KMS-11 (cell line): ENCODE measurements around the gene RAB5IF.

Experiments used
- H2AFZ ChIP-seq: fragments of 200-600 bp; sonication (generic); 2 replicates; pipeline ENCODE4 v1.6.1; 2016; ENCODE audit warnings: antibody characterized with exemption, mixed run types, low read depth
- H3K27ac ChIP-seq: fragments of 200-600 bp; sonication (generic); 2 replicates; pipeline ENCODE4 v1.6.1; 2016; ENCODE audit warnings: mild to moderate bottlenecking, mixed run types
- H3K27me3 ChIP-seq: fragments of 200-600 bp; sonication (generic); 2 replicates; pipeline ENCODE4 v1.6.1; 2017; ENCODE audit warnings: mild to moderate bottlenecking, low read depth, mixed run types, moderate library complexity; ENCODE audit not compliant: insufficient read depth
- H3K36me3 ChIP-seq: fragments of 200-600 bp; sonication (generic); 2 replicates; pipeline ENCODE4 v1.6.1; 2017; ENCODE audit warnings: mild to moderate bottlenecking, mixed run types; ENCODE audit not compliant: insufficient read depth
- H3K4me1 ChIP-seq: fragments of 200-600 bp; sonication (generic); 2 replicates; pipeline ENCODE4 v1.6.1; 2016; ENCODE audit warnings: mild to moderate bottlenecking, low read depth, mixed run types; ENCODE audit not compliant: poor library complexity, severe bottlenecking
- H3K4me2 ChIP-seq: fragments of 200-600 bp; sonication (generic); 2 replicates; pipeline ENCODE4 v1.7.0; 2016; ENCODE audit warnings: mild to moderate bottlenecking, mixed run types
- H3K4me3 ChIP-seq: fragments of 200-600 bp; sonication (generic); IDR thresholded peaks from 2 replicates; pipeline ENCODE4 v1.6.1; 2017; ENCODE audit warnings: low read depth, low read length, mixed read lengths; ENCODE audit not compliant: insufficient read depth
- H3K79me2 ChIP-seq: fragments of 200-600 bp; sonication (generic); 2 replicates; pipeline ENCODE4 v1.6.1; 2016; ENCODE audit warnings: low read depth, mixed run types; ENCODE audit not compliant: insufficient read depth
- H3K9ac ChIP-seq: fragments of 200-600 bp; sonication (generic); 2 replicates; pipeline ENCODE4 v1.6.1; 2016; ENCODE audit warnings: mild to moderate bottlenecking, mixed run types
- H4K20me1 ChIP-seq: fragments of 200-600 bp; sonication (generic); 2 replicates; pipeline ENCODE4 v1.6.1; 2016; ENCODE audit warnings: mild to moderate bottlenecking, mixed run types; ENCODE audit not compliant: insufficient read depth
- CTCF ChIP-seq: fragments of 200-600 bp; sonication (generic); conservative IDR thresholded peaks from 2 replicates; pipeline ENCODE4 v1.6.1; 2017; ENCODE audit warnings: low read depth, mild to moderate bottlenecking, antibody characterized with exemption, low read length, moderate library complexity, mixed read lengths

Gene RAB5IF

DNA sequence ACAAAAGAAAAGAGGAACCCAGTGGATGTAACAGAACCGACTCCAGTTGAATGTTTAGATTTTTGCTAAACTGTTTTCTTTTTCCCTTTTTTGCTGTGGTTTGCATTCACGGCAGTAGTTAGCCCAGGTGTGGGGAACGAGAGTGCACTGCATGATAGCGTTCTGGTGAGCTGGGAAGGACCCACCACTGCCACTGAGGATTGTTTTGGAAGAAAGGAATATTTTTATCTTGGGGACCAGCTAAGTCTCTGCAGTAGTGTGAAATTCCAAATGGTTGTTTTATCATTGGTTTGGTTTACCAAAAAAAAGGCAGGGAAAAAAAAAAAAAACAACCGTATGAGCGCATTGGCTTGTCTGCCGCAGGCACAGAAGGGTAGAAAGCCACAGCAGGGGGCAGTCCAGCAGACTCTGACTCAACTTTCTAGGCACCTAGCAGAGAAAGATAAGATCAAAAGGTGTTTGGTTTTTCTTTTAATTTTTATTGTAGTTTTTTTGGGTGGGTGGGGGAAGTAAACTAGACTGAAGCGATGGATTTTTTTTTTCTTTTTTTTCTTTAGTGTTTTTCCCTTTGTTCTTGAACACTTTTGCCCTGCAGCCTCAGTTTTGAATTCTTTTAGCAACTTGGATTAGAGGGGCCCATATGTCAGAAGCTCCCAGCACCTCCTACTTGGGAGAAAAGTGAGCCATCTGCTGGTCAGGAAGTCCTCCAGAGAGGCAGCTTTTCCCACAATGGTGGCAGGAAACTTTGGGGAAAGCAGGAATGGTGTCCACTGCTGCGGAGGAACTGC, 13.5 kb upstream of the RAB5IF start:
- no peak for TF ChIP-seq CTCF
- Histone ChIP-seq H3K27ac (no peak overlapping the region), H3K4me2 (no peak overlapping the region)

GRCh38 chr20:36593347-36593929, 12.1 kb upstream of the RAB5IF start:
- Histone ChIP-seq H3K36me3 (peaks cover 3% of the 10 kb centered on the region; the same call in 1 of the 2 replicates), H3K4me1 (peaks cover 31% of the 10 kb centered on the region), H3K27ac (no peak overlapping the region), H3K4me2 (no peak overlapping the region), H2AFZ (no peak overlapping the region), H4K20me1 (no peaks in the 10 kb centered on the region), H3K79me2 (no peaks in the 10 kb centered on the region), H3K4me3 (no peak overlapping the region), H3K27me3 (no peaks in the 10 kb centered on the region), H3K9ac (no peak overlapping the region)
- TF ChIP-seq CTCF: no peak

More for the DNA sequence above, 13.5 kb upstream of the RAB5IF start:
- no peak overlapping the region for H2AFZ ChIP-seq
- H3K36me3 ChIP-seq: peaks cover 3% of the 10 kb centered on the region; the same call in 1 of the 2 replicates
- H3K79me2 ChIP-seq: no peaks in the 10 kb centered on the region
- no peaks in the 10 kb centered on the region for H3K27me3 ChIP-seq
- no peak overlapping the region for H3K4me3 ChIP-seq
- peaks cover 31% of the 10 kb centered on the region for H3K4me1 ChIP-seq
- no peak overlapping the region for H3K9ac ChIP-seq
- no peaks in the 10 kb centered on the region for H4K20me1 ChIP-seq

- no peak overlapping the region for H3K27ac ChIP-seq
- no peaks in the 10 kb centered on the region for H3K36me3 ChIP-seq
- peaks cover 25% of the 10 kb centered on the region for H3K4me1 ChIP-seq
- H3K27me3 ChIP-seq: no peaks in the 10 kb centered on the region
- H2AFZ ChIP-seq: no peak overlapping the region
- H4K20me1 ChIP-seq: no peaks in the 10 kb centered on the region
- no peak overlapping the region for H3K4me3 ChIP-seq
- H3K9ac ChIP-seq: no peak overlapping the region
- no peak for TF ChIP-seq CTCF
- H3K79me2 ChIP-seq: no peaks in the 10 kb centered on the region
- H3K4me2 ChIP-seq: no peak overlapping the region
These were observed 5.7 kb upstream of the RAB5IF start for GRCh38 chr20:36599912-36600345.

- H3K4me2 ChIP-seq: no peak overlapping the region
- H4K20me1 ChIP-seq: no peaks in the 10 kb centered on the region
- H3K36me3 ChIP-seq: no peaks in the 10 kb centered on the region
- no peak overlapping the region for H3K27ac ChIP-seq
- peaks cover 10% of the 10 kb centered on the region for H3K79me2 ChIP-seq
- no peak overlapping the region for H3K4me3 ChIP-seq
- no peak overlapping the region for H2AFZ ChIP-seq
- TF ChIP-seq CTCF: no peak
- no peak overlapping the region for H3K9ac ChIP-seq
- peaks cover 13% of the 10 kb centered on the region for H3K4me1 ChIP-seq
- H3K27me3 ChIP-seq: no peaks in the 10 kb centered on the region
These were observed 4.0 kb upstream of the RAB5IF start for GRCh38 chr20:36601540-36601939.
